ENCODE results near the gene DEDD2. TPM values are rescaled to one million over a fixed set of nuclear protein-coding genes. Genes with fewer than 3 reads are reported as not detected.

Gene DEDD2
- total RNA-seq, 1 donor from 2014 or later, result 22.1 TPM

DNA sequence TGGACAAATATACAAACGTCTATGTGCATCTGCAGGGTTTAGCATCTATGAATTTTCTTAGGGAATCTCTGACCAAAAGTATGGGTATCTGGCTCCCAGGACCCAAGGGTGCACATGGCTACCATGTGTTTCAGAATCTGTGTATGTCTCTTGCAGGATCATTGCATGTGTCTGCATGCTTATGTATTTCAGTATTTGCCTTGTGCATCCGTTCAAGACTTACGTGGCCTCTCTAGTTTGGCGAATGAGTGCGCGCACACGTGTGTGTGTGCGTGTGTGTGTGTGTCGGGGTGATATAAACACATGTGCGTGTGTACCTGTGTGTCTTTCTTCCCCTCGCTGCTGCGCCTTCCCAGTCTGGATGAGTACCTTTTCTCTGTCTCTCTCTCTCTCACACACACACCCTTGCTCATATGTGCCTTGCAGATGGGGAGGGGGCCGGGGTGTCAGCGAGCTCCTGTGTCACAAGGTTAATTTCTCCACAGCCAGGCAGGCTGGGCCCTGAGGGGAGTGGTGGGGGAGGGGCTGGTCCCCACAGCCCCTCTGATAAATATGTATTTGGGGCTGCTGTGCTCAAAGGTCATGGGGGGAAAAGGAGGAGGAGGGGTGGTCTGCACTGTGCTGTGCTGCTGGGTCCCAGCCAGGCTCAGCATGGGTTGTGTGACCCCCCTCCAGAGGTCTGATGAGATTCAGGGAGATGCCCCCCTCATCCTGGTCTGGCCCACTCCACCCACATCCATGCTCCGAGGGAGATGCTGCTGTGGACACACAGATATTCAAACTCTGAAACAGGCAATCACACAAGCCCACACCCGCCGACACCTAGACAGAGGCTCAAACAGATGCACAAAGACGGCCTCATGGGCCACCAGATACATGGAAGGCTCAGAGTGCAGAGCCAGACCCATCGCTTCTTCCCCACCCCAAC is 47.7 kb downstream of the DEDD2 start:
- no peak for DNase-seq

DNA sequence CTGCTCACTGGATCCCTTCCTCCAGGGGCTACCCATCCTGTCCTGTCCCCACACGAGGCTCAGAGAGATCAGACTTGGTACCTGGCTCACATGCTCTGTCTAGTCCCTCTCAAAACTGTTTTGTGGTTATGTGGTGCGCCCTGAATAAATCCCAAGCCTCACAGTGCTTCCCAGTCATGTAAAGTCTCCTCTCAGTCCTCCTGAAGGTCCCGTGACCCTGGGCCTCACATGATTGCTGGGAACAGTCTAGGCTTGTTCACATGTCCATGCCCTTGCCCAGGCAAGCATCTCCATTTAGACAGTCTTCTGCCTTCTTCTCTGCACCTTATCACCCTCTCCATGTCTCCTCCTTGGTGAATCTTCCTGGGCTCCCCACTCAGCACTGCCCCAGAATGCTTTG is 49.3 kb downstream of the DEDD2 start:
- no peak for DNase-seq

DNA sequence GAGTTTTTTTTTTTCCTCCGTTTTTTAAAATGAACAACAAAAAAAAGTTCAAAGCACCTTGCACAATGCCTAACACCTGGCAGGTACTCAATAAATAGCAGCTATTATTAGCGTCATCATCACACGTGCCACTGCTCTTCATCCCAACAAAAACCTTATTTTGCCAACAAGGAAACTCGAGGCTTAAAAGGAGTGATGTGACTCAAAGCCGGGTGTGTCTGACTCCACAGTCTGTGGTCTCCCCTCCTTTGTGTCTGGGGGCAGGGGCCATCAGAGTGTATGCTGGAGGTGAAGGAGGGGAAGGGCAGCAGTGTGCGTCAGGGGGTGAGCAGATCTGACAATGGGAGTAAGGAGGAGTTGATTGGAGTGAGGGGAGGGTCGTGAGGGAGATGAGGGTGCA is 51.2 kb downstream of the DEDD2 start:
- no peak for DNase-seq

DNA sequence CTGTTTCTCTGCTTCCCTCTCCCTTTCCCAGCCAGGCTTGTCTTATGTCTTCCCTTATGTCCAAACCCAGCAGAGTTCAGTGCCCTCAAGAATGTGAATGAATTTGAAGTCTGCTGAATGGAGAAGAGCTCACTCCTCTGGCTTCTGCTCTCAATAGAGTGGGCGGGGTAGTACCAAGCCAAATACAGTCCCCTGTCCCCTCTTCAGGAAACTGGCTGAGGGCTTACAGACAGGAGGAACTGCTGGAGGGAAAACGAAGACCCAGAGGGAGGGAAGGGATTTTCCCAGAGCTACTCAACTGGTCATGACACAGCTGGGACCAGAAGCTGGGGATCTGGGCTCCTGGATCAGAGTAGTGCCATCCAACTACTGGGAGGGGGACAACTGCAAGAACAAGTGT is 52.3 kb downstream of the DEDD2 start:
- no peak for DNase-seq

DNA sequence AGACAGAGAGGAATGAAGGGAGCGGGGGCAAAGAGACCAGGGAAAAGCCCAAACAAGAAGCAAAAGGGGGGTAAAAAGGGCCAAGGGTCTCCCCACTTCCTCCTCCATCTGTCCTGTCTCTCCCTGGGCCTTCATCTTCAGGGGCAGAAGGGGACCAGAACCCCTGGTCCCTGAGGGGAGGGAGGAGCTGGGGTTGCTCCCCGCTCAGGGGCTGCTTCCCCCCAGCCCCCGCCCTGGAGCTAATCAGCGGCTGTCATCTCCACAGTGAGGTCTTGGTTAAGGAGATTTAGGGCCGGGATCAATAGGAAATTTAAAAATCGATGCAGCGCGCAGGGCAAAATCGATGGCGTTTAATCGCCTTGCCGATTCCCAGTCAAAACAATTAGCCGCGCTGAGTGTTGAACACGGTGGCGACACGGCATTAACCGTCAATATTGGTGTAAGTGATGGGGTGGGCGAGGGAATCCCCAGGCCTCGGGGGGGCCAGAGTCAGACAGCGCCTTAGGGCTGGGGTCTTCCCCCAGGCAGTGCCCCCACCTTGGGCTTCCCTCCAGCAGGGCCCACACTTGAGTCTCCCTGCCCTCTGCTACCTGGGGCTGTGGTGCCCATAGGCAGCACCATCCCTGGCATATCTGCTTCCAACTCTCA is 55.7 kb downstream of the DEDD2 start:
- DNase-seq, result no peak

DNA sequence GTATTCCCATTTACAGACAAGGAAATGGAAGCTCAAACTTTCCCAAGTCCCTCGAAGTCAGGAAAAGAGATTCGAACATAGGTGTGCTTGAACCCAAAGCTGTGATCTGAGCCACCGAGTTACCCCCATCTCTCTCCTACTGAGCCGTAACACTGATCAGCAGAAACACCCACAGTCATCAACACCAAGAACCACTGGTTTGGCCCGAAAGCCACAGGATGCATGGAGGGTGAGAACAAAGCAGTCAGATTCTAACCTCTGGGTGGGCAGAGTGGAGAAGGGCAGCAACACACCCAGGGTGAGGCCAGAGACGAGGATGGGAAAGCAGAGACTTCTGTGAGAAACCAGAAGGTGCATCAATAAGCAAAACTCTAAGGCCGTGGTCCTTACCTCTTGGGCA is 57.5 kb downstream of the DEDD2 start:
- DNase-seq, result no peak

DNA sequence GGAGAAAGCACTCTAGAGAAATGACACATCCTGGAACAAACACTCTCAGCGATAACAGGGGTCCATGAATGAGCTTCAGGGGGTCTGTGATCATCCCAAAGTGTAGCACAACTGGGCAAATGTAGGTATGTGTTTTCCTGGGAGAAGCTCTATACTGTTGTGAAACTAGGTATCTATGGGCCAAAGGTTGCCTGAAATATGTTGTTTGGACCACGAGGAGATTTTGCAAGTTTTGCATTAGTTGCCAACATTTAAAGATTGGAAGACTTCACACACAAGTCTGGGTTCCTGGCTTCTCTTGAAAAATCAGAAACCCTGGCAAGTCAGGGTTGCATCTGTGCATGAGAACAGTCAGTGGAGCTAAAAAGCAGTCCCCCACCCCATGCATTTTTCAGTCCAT is 58.6 kb downstream of the DEDD2 start:
- DNase-seq, result no peak

DNA sequence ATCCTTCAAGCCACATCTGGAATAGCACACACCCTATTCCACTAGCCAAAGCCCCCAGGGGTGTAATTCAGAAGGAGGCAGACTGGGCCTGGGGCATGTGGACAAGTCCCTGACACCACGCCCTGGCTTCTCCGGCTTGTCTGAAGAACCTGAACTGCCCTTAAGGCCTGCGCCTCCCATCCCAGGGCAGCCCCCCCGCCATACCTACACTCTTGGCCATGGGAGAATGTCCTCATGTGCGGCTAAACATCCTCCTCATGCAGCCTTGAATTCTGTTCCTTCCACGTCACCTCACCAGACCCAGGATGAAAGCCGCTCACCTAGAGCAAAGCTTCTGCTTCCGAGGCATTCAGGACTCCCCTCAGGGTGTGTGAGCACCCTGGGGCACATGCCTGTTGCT is 60.9 kb downstream of the DEDD2 start:
- no peak for DNase-seq

DNA sequence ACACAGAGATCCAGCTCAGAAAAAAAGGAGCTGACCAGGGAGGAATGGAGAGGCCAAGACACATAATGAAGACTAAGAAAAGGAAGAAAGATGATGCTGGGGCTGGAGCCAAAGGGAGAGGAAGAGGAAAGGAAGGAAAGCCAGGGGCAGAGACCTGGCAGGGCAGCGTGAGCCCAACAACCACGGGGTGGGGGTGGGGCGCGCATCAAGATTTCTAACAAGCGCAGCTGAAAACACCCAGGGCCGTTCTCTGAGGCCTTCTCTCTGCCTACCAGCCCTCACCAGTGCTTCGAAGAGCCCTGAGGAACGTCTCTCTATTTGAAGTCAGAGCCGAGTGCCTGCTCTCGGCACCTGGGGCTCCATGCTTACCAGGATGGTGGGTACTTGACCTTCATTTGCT is 61.7 kb downstream of the DEDD2 start:
- DNase-seq, result no peak

DNA sequence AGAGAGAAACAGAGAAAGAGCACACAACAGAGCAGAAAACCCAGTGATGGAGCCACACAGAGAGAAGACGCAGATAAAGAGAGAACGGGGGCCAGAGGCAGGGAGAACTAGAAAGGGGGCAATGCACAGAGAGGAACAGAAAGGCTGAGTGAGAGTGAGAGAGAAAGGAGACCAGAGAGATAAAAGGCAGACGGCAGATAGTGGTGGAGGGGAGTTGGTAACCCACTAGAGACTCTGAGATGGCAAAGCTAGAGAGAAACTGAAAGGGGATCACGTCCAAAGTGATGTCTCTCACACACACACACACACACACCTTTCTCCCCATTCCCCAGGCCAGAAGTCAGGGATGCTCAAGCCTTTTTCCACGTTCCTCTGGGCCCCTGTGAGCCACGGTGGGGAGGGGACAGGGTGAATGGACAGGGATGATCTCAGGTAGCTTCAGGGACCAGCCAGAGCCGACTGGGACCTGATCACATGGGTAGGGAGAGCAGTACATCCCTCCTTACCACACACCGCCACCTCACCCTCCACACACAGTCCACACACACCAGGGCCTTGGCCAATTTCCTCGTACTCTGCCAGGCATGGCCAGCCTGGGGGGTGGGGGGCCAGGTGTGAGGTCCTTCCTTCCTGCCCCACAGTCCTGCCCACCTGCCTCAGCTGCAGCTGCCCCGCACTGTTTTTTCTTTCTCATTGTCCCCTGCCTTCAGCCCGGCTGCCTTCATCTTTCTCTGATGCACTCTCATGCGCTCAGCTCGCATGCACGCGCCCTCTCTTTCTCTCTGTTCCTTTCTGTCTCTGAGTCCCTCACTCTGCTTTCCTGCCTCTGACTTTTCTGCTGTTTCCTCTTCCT is 62.8 kb downstream of the DEDD2 start:
- no peak for DNase-seq

DNA sequence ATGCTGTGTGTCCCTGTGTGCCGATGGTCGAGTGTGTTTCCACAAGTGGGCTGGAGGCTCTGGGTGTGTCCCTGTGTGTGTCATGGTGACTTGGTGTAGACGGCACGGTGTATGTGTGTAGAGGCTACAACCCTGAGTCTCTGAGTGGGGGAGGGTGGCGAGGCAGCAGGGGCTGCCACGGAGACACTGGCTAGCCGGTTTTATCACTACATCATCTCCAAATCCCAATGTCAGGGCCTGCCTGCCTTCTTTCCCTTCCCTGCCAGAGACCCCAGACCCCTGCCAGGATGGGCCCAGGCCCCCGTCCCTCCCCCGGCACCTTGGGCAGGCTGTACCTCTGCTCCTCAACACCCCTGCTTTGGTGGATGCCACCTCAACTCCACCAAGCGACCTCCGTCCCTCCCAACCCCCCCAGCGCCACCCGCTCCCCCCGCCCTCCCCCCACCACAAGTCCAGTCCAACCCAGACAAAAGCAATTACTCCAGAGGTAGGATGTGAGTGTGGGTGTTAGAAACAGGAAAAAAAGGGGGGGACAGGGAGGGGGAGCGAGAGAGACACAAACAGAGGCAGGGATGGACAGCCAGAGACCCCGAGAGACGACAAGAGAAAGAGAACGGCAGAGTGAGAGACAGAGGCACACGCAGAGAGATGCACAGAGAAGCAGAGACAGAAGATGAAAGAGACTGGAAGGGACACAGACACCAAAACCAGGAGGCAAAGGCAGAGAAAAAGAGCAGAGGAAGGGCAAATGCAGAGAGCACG is 63.6 kb downstream of the DEDD2 start:
- no peak for DNase-seq

DNA sequence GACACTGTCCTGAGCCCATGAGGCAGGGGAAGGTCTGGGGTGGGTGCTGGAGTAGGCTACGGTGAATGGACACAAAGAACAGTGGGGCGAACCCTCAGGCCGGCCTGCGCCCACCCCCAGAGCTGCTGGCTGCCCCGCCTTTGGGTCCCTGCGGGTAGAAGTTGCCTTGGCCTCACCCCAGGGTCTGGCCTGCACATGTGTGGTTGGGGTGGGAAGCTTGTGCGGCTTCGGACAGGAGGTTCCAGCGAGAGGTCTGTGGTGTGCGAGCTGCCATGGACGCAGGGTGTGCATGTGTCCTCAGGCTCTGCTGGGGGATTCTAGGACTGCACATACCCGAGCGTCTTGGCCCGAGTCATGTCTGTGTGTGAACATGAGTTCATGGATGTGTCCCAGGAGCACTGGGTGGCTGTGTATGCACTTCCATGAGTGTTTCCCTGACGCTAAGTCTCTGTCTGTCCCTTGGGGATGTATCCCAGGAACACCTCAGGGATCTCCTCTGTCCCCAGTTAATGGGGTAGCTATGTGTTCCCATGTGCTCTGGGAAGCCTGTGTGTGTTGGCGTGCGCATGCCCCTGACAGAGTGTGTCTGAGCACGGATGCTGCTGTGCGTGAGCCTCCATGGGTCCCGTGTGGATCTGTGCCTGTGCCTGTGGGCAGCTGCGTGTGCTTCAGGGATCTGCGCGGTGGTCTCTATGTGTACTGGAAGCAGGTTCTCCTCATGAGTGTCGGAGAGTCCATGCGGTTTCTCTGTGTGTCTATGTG is 64.4 kb downstream of the DEDD2 start:
- no peak for DNase-seq

DNA sequence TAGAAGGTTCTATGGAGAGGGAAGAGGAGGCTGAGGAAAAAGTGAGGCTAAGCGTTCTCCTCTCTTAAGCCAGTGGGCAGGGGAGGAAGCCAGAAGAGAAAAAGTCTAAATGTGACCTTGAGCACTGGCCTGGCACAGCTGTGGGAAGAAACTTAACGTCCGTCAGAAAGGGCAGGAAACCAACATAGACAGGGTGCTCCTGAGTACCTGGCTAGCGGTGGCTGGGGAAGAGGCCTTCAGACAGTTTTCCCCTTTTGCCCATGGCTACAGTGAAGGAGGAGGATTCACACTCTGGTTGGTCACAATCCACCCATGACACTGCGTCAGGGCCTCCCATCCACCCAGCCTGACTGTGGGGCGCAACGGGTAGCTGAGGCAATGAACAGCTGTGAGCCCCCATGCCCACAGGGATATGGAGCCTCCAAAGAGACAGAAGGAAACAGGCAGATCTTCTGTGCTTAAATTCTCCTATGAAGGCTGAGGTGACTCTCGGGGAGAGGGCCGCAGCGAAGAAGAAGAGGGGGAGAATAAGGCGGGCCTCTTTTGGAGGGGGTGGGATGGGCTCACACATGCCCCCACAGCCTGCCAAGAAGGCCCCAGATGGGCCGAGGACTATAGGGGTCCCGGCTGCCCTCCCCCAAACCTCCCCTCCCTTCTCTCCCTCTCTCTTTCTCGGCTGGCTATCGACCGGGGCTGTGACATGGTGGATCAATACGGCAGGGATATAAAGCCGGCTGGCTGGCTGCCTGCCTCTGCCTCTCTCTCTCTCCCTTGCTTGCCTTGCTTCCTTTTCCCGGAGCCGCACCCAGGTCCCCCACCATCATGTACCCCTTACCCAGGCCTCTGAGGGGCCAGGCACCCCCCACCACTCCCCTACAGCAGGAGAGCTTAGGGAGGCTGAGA is 65.4 kb downstream of the DEDD2 start:
- no peak for DNase-seq

DNA sequence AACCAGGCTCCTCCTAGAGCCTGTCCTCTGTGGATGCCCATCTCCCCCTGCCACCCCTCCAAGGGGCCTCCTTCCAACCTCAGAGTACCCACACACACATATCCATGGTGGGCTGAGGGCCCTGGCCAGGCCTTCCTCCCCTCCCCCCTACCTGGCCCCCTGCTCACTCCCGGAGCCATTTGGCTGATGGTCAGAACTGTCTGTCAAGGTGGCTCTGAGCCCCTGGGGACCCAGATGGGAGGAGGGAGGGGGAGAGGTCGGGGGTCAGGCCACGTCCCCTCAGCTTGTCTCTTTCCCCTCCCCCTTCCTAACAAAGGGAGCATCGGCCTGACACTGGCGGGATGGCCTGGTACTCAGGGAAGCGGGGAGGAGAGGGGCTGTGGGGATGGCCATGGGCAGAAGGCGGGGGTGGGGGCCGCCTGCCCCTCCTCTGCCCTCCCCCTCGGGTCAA is 66.5 kb downstream of the DEDD2 start:
- DNase-seq, result no peak

DNA sequence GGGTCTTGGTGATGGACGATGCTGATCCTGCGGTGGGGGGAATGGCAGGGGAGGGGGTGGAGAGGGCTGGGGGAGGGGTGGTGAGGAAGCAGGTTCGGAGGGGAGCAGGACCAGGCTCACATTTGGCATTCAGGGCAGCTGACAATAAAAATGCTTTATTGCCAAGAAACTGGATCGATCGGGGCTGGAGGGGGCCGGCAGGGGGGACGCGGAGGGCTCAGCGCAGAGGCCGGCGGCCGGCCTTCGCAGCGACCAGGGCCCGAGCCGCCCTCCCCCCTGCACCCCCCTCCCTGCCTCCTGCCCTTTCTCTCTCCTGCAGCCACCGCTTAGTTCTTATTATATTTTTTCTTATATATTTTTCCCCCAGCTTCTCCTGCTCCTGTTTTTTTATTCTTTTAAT is 67.1 kb downstream of the DEDD2 start:
- no peak for DNase-seq

DNA sequence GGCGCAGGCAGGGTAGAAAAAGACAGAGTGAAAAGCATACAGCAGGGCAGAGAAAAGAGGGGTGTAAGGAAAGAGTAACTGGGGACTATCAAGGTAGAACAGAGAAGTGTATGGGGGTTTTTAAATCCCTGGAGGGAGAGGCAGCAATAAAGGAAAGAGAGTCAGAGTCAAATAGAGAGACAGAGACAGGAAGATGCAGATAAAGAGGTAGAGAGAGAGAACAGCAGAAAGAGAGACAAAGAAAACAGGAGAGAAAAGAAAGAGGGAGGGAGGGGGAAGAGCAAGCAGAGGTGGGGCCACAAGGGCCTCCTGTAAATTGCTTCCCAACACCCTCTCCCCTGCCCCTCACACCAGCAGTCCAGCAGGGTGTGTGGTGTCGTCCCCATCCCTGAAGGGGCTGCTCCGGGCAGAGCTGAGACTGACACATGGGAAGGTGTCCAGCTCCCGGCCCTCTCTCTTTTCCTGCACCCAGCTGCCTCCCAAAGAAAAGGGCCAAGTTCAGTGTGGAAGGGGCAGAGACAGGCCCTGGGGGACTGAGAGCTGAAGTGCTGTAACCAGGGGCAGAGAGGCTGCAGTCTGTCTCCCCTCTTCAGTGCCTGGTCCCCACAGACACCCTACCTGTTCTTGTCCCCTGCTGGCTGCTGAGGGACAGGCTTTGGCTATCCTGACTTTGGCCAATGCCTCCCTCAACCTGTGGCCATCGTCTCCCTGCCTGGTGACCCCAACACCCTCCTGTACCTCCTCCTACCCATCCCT is 67.9 kb downstream of the DEDD2 start:
- no peak for DNase-seq
